ENCODE measurements around the gene PIGO. TPM values are rescaled to one million over a fixed set of nuclear protein-coding genes. Genes with fewer than 3 reads are reported as not detected.

Gene PIGO
- total and polyA plus RNA-seq, 9 of the 15 experiments (the other 6 are each of a cell fraction or from before 2014, with no cell fraction given), result 5.4 to 13.7 (median 9.7) TPM

GRCh38 chr9:35108461-35108860, 12.1 kb upstream of the PIGO start (continued):
- TF ChIP-seq ZNF212 (CRISPR knock-in tag; IDR thresholded peaks at IDR 0.05), result no peak
- no peak for TF ChIP-seq BCOR (IDR thresholded peaks at IDR 0.05)
- no peak for TF ChIP-seq KDM2B (CRISPR knock-in tag; IDR thresholded peaks at IDR 0.05)
- TF ChIP-seq, protein P1, sequence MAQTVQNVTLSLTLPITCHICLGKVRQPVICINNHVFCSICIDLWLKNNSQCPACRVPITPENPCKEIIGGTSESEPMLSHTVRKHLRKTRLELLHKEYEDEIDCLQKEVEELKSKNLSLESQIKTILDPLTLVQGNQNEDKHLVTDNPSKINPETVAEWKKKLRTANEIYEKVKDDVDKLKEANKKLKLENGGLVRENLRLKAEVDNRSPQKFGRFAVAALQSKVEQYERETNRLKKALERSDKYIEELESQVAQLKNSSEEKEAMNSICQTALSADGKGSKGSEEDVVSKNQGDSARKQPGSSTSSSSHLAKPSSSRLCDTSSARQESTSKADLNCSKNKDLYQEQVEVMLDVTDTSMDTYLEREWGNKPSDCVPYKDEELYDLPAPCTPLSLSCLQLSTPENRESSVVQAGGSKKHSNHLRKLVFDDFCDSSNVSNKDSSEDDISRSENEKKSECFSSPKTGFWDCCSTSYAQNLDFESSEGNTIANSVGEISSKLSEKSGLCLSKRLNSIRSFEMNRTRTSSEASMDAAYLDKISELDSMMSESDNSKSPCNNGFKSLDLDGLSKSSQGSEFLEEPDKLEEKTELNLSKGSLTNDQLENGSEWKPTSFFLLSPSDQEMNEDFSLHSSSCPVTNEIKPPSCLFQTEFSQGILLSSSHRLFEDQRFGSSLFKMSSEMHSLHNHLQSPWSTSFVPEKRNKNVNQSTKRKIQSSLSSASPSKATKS (CRISPR knock-in tag; IDR thresholded peaks at IDR 0.05), result no peak
- no peak for TF ChIP-seq ZBTB17 (CRISPR knock-in tag; IDR thresholded peaks at IDR 0.05)

DNA sequence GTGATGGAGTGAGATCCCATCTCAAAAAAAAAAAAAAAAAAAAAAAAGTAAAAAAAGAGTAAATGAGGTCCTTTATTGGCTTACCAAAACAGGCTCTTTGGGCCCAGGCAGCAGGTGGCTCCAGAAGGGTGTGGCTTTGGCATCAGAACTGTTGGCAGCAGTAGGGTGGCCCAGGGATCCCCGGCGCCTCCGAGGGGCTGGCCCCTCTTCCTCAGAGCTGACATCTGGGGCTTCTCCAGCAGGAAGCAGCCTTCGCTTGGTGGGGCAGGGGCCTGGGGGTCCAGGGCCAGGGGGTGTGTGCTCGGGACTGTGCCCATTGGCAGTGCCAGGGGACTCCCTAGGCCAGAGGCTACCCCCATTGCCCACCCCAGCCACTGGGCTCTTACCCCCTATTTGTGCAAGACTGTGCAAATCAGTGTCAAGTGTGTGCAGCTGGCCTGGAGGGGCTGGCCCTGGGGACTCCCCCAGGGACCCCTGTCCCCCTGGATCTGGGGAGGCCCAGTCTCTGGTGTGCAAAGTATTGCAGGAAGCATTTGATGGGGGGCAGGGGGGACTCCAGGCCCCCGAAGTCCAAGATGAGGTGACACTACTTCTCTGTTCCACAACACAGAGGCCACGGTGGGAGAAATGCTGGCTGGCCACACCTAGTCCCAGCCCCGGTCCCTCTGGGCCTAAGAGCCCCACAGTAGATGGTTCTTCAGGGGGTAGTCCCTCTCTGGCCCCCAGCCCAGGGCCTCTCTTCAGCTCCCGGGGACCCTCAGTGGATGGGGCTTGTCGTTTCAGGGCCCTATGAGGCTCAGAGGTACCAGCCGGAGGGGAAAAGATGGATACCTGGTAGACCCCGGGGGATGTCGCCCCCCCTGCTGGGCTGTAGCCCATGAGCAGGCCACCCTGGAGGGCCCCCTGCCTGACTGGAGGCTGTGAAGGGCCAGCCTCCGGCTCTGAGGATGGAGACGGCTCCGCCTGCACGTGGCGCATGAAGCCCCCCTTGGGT, 11.2 kb upstream of the PIGO start:
- DNase-seq (ENCODE audit: extremely low read depth in 1 of 4, low spot score in 3 of 4), result no peak
- Histone ChIP-seq H2AFZ (ENCODE audit: low read depth, low read length) (no peak overlapping the region), H3K27me3 (ENCODE audit: control insufficient read depth in 2 of 2, insufficient read depth in 2 of 2, low read length in 2 of 2) (no peaks in the 10 kb centered on the region), H3K79me2 (ENCODE audit: control insufficient read depth, insufficient read depth, low read length) (peaks cover 31% of the 10 kb centered on the region), H3K9me1 (ENCODE audit: control insufficient read depth, insufficient read depth, low read length) (no peaks in the 10 kb centered on the region), H3K36me3 (ENCODE audit: control insufficient read depth, insufficient read depth, low read length) (peaks cover 28% of the 10 kb centered on the region; the same call in 2 of the 3 replicates), H3K4me3 (no peak overlapping the region), H3K9me3 (replicated peaks; ENCODE audit: control insufficient read depth, insufficient read depth, low read depth, low read length) (no peaks in the 10 kb centered on the region), H3K4me2 (ENCODE audit: insufficient read depth, low read length) (no peak overlapping the region), H3K9ac (ENCODE audit: insufficient read depth in 1 of 2, low read depth in 2 of 2, low read length in 2 of 2) (0 out of 4 replicates have a peak overlapping the region, but pooled peaks of 1 of the 2 experiments have one; percentile 8), H4K20me1 (replicated peaks; ENCODE audit: control insufficient read depth, insufficient read depth, low read length) (no peaks in the 10 kb centered on the region), H3K4me1 (replicated peaks in 1 of 2; ENCODE audit: control insufficient read depth in 2 of 2, insufficient read depth in 2 of 2, low read length in 2 of 2) (peaks cover 38 to 40% of the 10 kb centered on the region in 2 experiments), H3K27ac (ENCODE audit: extremely low read depth, low read depth, low read length) (no peak overlapping the region)
- no peak for ATAC-seq
- intact Hi-C loops (cut with micrococcal nuclease), result no loop called here
- POLR2A ChIA-PET, result interaction anchor here (1.3 kb wide), 1 partner anchor 208 kb away, joined by 3 read pairs; no protein-coding TSS in a partner anchor
- CTCF ChIA-PET (ENCODE audit: low intra/inter-chr PET ratio), result no interaction called here
- 75% methylated on average over 11 of the region's 18 CpGs for WGBS (ENCODE audit: insufficient coverage, low coverage, missing lambda C conversion rate)
- no TSS peak for BruUV-seq (replicated peaks)
- FAIRE-seq, result no peak
- in situ Hi-C loops (cut with MboI), result no loop called here
- no peak for TF ChIP-seq ASH1L (IDR thresholded peaks at IDR 0.05; ENCODE audit: borderline replicate concordance, low read depth, partially characterized antibody)
- no peak for TF ChIP-seq HDAC1 (IDR thresholded peaks at IDR 0.05)
- no peak for TF ChIP-seq HDAC3 (IDR thresholded peaks at IDR 0.05; ENCODE audit: borderline replicate concordance, partially characterized antibody)
- no peak for TF ChIP-seq ZNF184 (CRISPR knock-in tag; IDR thresholded peaks at IDR 0.05)

All from K562 (cell line).